Vagina (tissue), 2 donors: ENCODE measurements around the gene ZNF516. TPM values are rescaled to one million over a fixed set of nuclear protein-coding genes. Genes with fewer than 3 reads are reported as not detected.

ENCODE experiments used
- DNase-seq, 2 donors: peaks; one replicate each; pipeline ENCODE4 v3.0.0-alpha.2; 2017; ENCODE audit errors: extremely low spot score in 2 of 2
- H3K27ac ChIP-seq: fragments of 200-600 bp; sonication (generic); one replicate; pipeline ENCODE4 v1.5.1; 2019
- H3K27me3 ChIP-seq: fragments of 200-600 bp; sonication (generic); one replicate; pipeline ENCODE4 v1.5.1; 2019
- H3K36me3 ChIP-seq, 2 donors: fragments of 200-600 bp; sonication (generic); one replicate each; pipeline ENCODE4 v1.5.1; 2017 to 2019
- H3K4me1 ChIP-seq: fragments of 200-600 bp; sonication (generic); one replicate; pipeline ENCODE4 v1.5.1; 2019
- H3K4me3 ChIP-seq, 2 donors: fragments of 200-600 bp; sonication (generic); 1 replicate in 1 of 2; 2 replicates in 1 of 2; pipeline ENCODE4 v1.5.1; 2016 to 2019
- H3K9me3 ChIP-seq: fragments of 200-600 bp; sonication (generic); one replicate; pipeline ENCODE4 v1.5.1; 2019
- CTCF ChIP-seq, 3 experiments: fragments of 450-650 bp in 2 of 3; fragments of 200-600 bp in 1 of 3; sonication (generic) in 1 of 3; IDR thresholded peaks; one replicate each; pipeline ENCODE4 v1.5.1; 2017 to 2019; ENCODE audit warnings: antibody characterized with exemption in 3 of 3, mild to moderate bottlenecking in 2 of 3, moderate library complexity in 2 of 3
- POLR2A ChIP-seq, 2 donors: fragments of 450-650 bp; IDR thresholded peaks; one replicate each; pipeline ENCODE4 v1.6.1; 2017; ENCODE audit warnings: antibody characterized with exemption in 2 of 2, mild to moderate bottlenecking in 2 of 2, moderate library complexity in 2 of 2
- POLR2AphosphoS5 ChIP-seq, 2 donors: sonication (generic); formaldehyde crosslinking; IDR thresholded peaks; one replicate each; pipeline ENCODE4 v1.9.0; 2017; ENCODE audit warnings: antibody characterized with exemption in 2 of 2, mild to moderate bottlenecking in 2 of 2, low read depth in 1 of 2; ENCODE audit not compliant: insufficient read depth in 1 of 2
- intact Hi-C: fragments of 100-400 bp; cut with DNase I; formaldehyde crosslinking; loops from one replicate; pipeline ENCODE4 v1.15.1; 2023
- total RNA-seq: library from RNA; depleted of rRNA; stranded (reverse); fragments of >200 nt; gene quantifications from one replicate; pipeline ENCODE4 v1.2.3, GENCODE V29; 2016

Gene ZNF516
- total RNA-seq, 1 donor from 2014 or later = 46.4 TPM

DNA sequence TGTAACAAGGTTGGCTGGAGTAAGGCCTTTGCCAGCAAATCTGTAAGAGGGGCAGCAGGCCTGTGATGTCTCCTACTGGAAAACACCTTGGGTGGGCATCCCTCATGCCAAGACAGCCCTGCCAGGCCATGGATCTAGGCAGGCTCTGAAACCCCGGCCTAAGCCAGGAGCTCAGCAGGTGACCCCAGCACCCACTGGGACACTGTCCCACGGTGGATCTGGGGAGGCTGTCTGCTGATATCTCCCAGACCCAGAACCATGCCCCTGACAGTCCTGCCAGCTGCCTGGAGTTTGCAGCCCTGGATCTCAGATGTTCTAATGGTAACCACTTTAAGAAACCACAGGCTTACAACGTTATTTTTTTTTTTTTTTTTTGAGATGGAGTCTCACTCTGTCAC lies 117.7 kb downstream of the ZNF516 start:
- Histone ChIP-seq H3K27ac (no peak overlapping the region), H3K4me3 (no peak overlapping the region), H3K4me1 (peaks cover 23% of the 10 kb centered on the region), H3K9me3 (no peaks in the 10 kb centered on the region), H3K36me3 (peaks cover 0 to 26% of the 10 kb centered on the region in 2 donors), H3K27me3 (no peaks in the 10 kb centered on the region)
- intact Hi-C loops = no loop called here
- no peak for DNase-seq
- no peak for TF ChIP-seq CTCF (IDR thresholded peaks at IDR 0.05)
- no peak for TF ChIP-seq POLR2AphosphoS5 (IDR thresholded peaks at IDR 0.05; ENCODE audit: insufficient read depth in 1 of 2, low read depth in 1 of 2)
- TF ChIP-seq POLR2A (IDR thresholded peaks at IDR 0.05) = no peak

GRCh38 chr18:76376668-76377358 lies 118.2 kb downstream of the ZNF516 start:
- H3K4me1 ChIP-seq = peaks cover 22% of the 10 kb centered on the region
- intact Hi-C loops = no loop called here
- peaks cover 0 to 26% of the 10 kb centered on the region in 2 donors for H3K36me3 ChIP-seq
- no peak overlapping the region for H3K27ac ChIP-seq
- no peak for TF ChIP-seq POLR2A (IDR thresholded peaks at IDR 0.05)
- TF ChIP-seq CTCF (IDR thresholded peaks at IDR 0.05) = no peak
- no peak for DNase-seq
- no peaks in the 10 kb centered on the region for H3K9me3 ChIP-seq
- H3K27me3 ChIP-seq = no peaks in the 10 kb centered on the region
- no peak overlapping the region for H3K4me3 ChIP-seq

DNA sequence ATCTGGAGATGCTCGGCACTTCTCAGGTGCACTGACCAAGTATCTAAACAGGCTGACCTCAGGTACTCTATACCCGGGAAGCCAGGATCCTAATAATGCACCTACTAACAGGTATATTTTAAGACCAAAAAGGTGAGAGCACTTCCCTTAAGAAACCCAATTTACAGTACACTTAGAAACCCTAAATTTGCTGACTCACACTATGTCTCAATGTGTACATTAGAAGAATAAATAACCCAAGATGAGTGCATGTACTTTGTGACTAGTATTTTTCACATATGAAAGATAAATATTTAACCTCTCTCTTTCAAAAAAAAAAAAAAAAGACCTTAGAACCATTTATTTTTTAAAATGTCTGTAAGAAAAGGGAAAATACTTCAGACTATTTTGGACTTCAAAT lies 118.8 kb downstream of the ZNF516 start:
- no peak overlapping the region for H3K4me3 ChIP-seq
- H3K36me3 ChIP-seq = peaks cover 0 to 26% of the 10 kb centered on the region in 2 donors
- no peak for DNase-seq
- H3K27me3 ChIP-seq = no peaks in the 10 kb centered on the region
- TF ChIP-seq CTCF (IDR thresholded peaks at IDR 0.05) (no peak), POLR2A (IDR thresholded peaks at IDR 0.05) (no peak), POLR2AphosphoS5 (IDR thresholded peaks at IDR 0.05; ENCODE audit: insufficient read depth in 1 of 2, low read depth in 1 of 2) (no peak)
- H3K27ac ChIP-seq = no peak overlapping the region
- H3K9me3 ChIP-seq = no peaks in the 10 kb centered on the region
- peaks cover 22% of the 10 kb centered on the region for H3K4me1 ChIP-seq
- intact Hi-C loops = no loop called here

GRCh38 chr18:76374330-76375281 lies 120.4 kb downstream of the ZNF516 start:
- no peak for DNase-seq
- Histone ChIP-seq H3K9me3 (no peaks in the 10 kb centered on the region), H3K4me1 (peaks cover 22% of the 10 kb centered on the region), H3K27ac (no peak overlapping the region), H3K27me3 (no peaks in the 10 kb centered on the region), H3K36me3 (peaks cover 0 to 20% of the 10 kb centered on the region in 2 donors), H3K4me3 (no peak overlapping the region)
- intact Hi-C loops = no loop called here
- TF ChIP-seq CTCF (IDR thresholded peaks at IDR 0.05) = no peak

GRCh38 chr18:76373297-76373696 lies 121.7 kb downstream of the ZNF516 start:
- no peak for DNase-seq
- Histone ChIP-seq H3K27ac (no peak overlapping the region), H3K36me3 (peaks cover 0 to 7% of the 10 kb centered on the region in 2 donors), H3K9me3 (no peaks in the 10 kb centered on the region), H3K4me1 (peaks cover 18% of the 10 kb centered on the region), H3K27me3 (no peaks in the 10 kb centered on the region), H3K4me3 (no peak overlapping the region)
- intact Hi-C loops = no loop called here
- TF ChIP-seq POLR2A (IDR thresholded peaks at IDR 0.05) = no peak
- TF ChIP-seq CTCF (IDR thresholded peaks at IDR 0.05) = no peak
- no peak for TF ChIP-seq POLR2AphosphoS5 (IDR thresholded peaks at IDR 0.05; ENCODE audit: insufficient read depth in 1 of 2, low read depth in 1 of 2)
